Upper lobe of left lung (tissue), 6 donors: Measurements from ENCODE around the gene MLXIPL. TPM values are rescaled to one million over a fixed set of nuclear protein-coding genes. Genes with fewer than 3 reads are reported as not detected.
"Not testable (repeated sequence)": the region's sequence is repeated elsewhere in the genome, so short reads cannot be mapped to it uniquely, and the experiment has no call there.

ENCODE experiments used
- ATAC-seq, 2 donors: fragments of 200-7000 bp; cut with Tn5 transposase; one replicate each; pipeline ENCODE4 v1.9.1; 2022; ENCODE audit warnings: mild to moderate bottlenecking in 2 of 2, moderate library complexity in 2 of 2; ENCODE audit not compliant: low FRiP score in 2 of 2
- DNase-seq, 2 donors: peaks; one replicate each; pipeline ENCODE4 v3.0.0-alpha.2; 2019 to 2020
- H3K27ac ChIP-seq, 4 donors: fragments of 200-600 bp; sonication (generic); one replicate each; pipeline ENCODE4 v1.5.1; 2016 to 2019
- H3K27me3 ChIP-seq, 4 donors: fragments of 200-600 bp; sonication (generic); one replicate each; pipeline ENCODE4 v1.5.1; 2017 to 2019
- H3K36me3 ChIP-seq, 4 donors: fragments of 200-600 bp; sonication (generic); one replicate each; pipeline ENCODE4 v1.5.1; 2016 to 2019
- H3K4me1 ChIP-seq, 4 donors: fragments of 200-600 bp; sonication (generic); one replicate each; pipeline ENCODE4 v1.5.1; 2018 to 2019
- H3K4me3 ChIP-seq, 4 donors: fragments of 200-600 bp; sonication (generic); one replicate each; pipeline ENCODE4 v1.5.1; 2017 to 2019; ENCODE audit warnings: mild to moderate bottlenecking in 2 of 4, moderate library complexity in 1 of 4
- H3K9me3 ChIP-seq, 4 donors: fragments of 200-600 bp; sonication (generic); one replicate each; pipeline ENCODE4 v1.5.1; 2018 to 2019
- CTCF ChIP-seq, 6 experiments: fragments of 450-650 bp in 4 of 6; fragments of 200-600 bp in 2 of 6; sonication (generic) in 2 of 6; IDR thresholded peaks; one replicate each; pipeline ENCODE4 v1.5.1; 2016 to 2019; ENCODE audit warnings: antibody characterized with exemption in 6 of 6
- EP300 ChIP-seq, 4 donors: sonication (generic); formaldehyde crosslinking; IDR thresholded peaks; one replicate each; pipeline ENCODE4 v1.5.1; 2017; ENCODE audit warnings: antibody characterized with exemption in 4 of 4, control low read depth in 2 of 4
- POLR2A ChIP-seq, 4 donors: fragments of 450-650 bp; IDR thresholded peaks; one replicate each; pipeline ENCODE4 v1.5.1; 2016 to 2017; ENCODE audit warnings: antibody characterized with exemption in 4 of 4, mild to moderate bottlenecking in 2 of 4
- POLR2AphosphoS5 ChIP-seq, 2 donors: sonication (generic); formaldehyde crosslinking; IDR thresholded peaks; one replicate each; pipeline ENCODE4 v1.5.1; 2017; ENCODE audit warnings: antibody characterized with exemption in 2 of 2
- WGBS, 2 donors: methylation state at CpG; one replicate each; pipeline ENCODE4 v1.1.5; 2017 to 2018; 5-methylcytosine and 5-hydroxymethylcytosine counted together
- total RNA-seq, 6 donors: library from RNA; depleted of rRNA in 4 of 6; stranded (reverse); fragments of >200 nt in 4 of 6; gene quantifications; one replicate each; pipeline versions ENCODE4 v1.1.0 to v1.2.1, GENCODE V29; 2016 to 2021
- donor health status: DM: no; HTN: no; CAD: no; lungs with moderate emphysema.
- donor health status: DM: no; HTN: yes; CAD: no; lungs with severe emphysema.

The MLXIPL gene
- total RNA-seq, 6 donors from 2014 or later: 8.1 to 39.8 (median 14.4) TPM

GRCh38 chr7:73663033-73663432 lies 38.7 kb upstream of the MLXIPL start:
- H3K27ac ChIP-seq: no peak overlapping the region
- DNase-seq: no peak
- no peak for TF ChIP-seq POLR2A (IDR thresholded peaks at IDR 0.05)
- no peak for TF ChIP-seq POLR2AphosphoS5 (IDR thresholded peaks at IDR 0.05)
- TF ChIP-seq CTCF (IDR thresholded peaks at IDR 0.05): no peak
- TF ChIP-seq EP300 (IDR thresholded peaks at IDR 0.05): no peak
- no peak overlapping the region for H3K4me3 ChIP-seq
- H3K27me3 ChIP-seq: no peaks in the 10 kb centered on the region
- ATAC-seq: no peak
- peaks cover 4 to 7% (median 5%) of the 10 kb centered on the region in 4 donors for H3K4me1 ChIP-seq
- no peaks in the 10 kb centered on the region for H3K9me3 ChIP-seq
- no peaks in the 10 kb centered on the region for H3K36me3 ChIP-seq

GRCh38 chr7:73660594-73660993 lies 36.3 kb upstream of the MLXIPL start:
- 55 to 76% methylated on average over 4 of the region's 4 CpGs for WGBS, 2 donors
- not testable (repeated sequence) for H3K27ac ChIP-seq, H3K27me3 ChIP-seq, H3K4me1 ChIP-seq, DNase-seq, H3K36me3 ChIP-seq, H3K9me3 ChIP-seq, ATAC-seq, H3K4me3 ChIP-seq

- no peaks in the 10 kb centered on the region for H3K4me1 ChIP-seq
- WGBS, 2 donors: 54 to 61% methylated on average over 8 of the region's 8 CpGs
Observed at GRCh38 chr7:73659983-73660382, 35.7 kb upstream of the MLXIPL start.

GRCh38 chr7:73655309-73655708 lies 31.0 kb upstream of the MLXIPL start:
- ATAC-seq, H3K27ac ChIP-seq, DNase-seq, H3K4me1 ChIP-seq, H3K9me3 ChIP-seq, H3K27me3 ChIP-seq, H3K4me3 ChIP-seq, H3K36me3 ChIP-seq: not testable (repeated sequence)
- WGBS, 2 donors: 84 to 88% methylated on average over 4 of the region's 4 CpGs

More at GRCh38 chr7:73659983-73660382, 35.7 kb upstream of the MLXIPL start:
- ATAC-seq (no peak), DNase-seq (no peak)
- Histone ChIP-seq H3K9me3 (no peaks in the 10 kb centered on the region), H3K36me3 (no peaks in the 10 kb centered on the region), H3K27me3 (no peaks in the 10 kb centered on the region), H3K27ac (no peak overlapping the region), H3K4me3 (no peak overlapping the region)
- TF ChIP-seq EP300 (IDR thresholded peaks at IDR 0.05) (no peak), POLR2AphosphoS5 (IDR thresholded peaks at IDR 0.05) (no peak), POLR2A (IDR thresholded peaks at IDR 0.05) (no peak), CTCF (IDR thresholded peaks at IDR 0.05) (no peak)

GRCh38 chr7:73652541-73652949 lies 28.2 kb upstream of the MLXIPL start:
- Histone ChIP-seq H3K27me3 (peaks cover 0 to 7% (median 3%) of the 10 kb centered on the region in 4 donors), H3K9me3 (no peaks in the 10 kb centered on the region), H3K27ac (no peak overlapping the region), H3K4me1 (peaks cover 6 to 8% (median 7%) of the 10 kb centered on the region in 4 donors), H3K36me3 (no peaks in the 10 kb centered on the region), H3K4me3 (no peak overlapping the region)
- 64 to 73% methylated on average over 10 to 11 of the region's 11 CpGs for WGBS, 2 donors
- TF ChIP-seq CTCF (IDR thresholded peaks at IDR 0.05): no peak
- TF ChIP-seq POLR2AphosphoS5 (IDR thresholded peaks at IDR 0.05): no peak
- TF ChIP-seq POLR2A (IDR thresholded peaks at IDR 0.05): no peak
- no peak for TF ChIP-seq EP300 (IDR thresholded peaks at IDR 0.05)
- ATAC-seq (no peak), DNase-seq (no peak)

- no peaks in the 10 kb centered on the region for H3K36me3 ChIP-seq
- TF ChIP-seq EP300 (IDR thresholded peaks at IDR 0.05) (no peak), POLR2A (IDR thresholded peaks at IDR 0.05) (no peak), CTCF (IDR thresholded peaks at IDR 0.05) (no peak)
- 54 to 68% methylated on average over 4 to 5 of the region's 5 CpGs for WGBS, 2 donors
- DNase-seq (no peak), ATAC-seq (no peak)
- no peaks in the 10 kb centered on the region for H3K9me3 ChIP-seq
- H3K4me1 ChIP-seq: peaks cover 6 to 9% (median 7%) of the 10 kb centered on the region in 4 donors
- no peak overlapping the region for H3K27ac ChIP-seq
- H3K4me3 ChIP-seq: no peak overlapping the region
- peaks cover 0 to 13% (median 6%) of the 10 kb centered on the region in 4 donors for H3K27me3 ChIP-seq
Observed at GRCh38 chr7:73650524-73650923, 26.2 kb upstream of the MLXIPL start.
